Peyer's patch (tissue), 4 donors: ENCODE measurements around the gene RAD54L. TPM values are rescaled to one million over a fixed set of nuclear protein-coding genes. Genes with fewer than 3 reads are reported as not detected.
A peak's percentile ranks its signal among the peaks of the same experiment; 100 is the strongest.
"Not testable (repeated sequence)": the region's sequence is repeated elsewhere in the genome, so short reads cannot be mapped to it uniquely, and the experiment has no call there.

Source experiments
- DNase-seq, 3 donors: peaks; one replicate each; pipeline ENCODE4 v3.0.0-alpha.2; 2017 to 2019
- H3K27ac ChIP-seq, 4 donors: fragments of 200-600 bp; sonication (generic); one replicate each; pipeline ENCODE4 v1.5.1; 2016 to 2019
- H3K27me3 ChIP-seq, 2 donors: fragments of 200-600 bp; sonication (generic); one replicate each; pipeline ENCODE4 v1.5.1; 2019
- H3K36me3 ChIP-seq, 3 donors: fragments of 200-600 bp; sonication (generic); one replicate each; pipeline ENCODE4 v1.5.1; 2016 to 2019
- H3K4me1 ChIP-seq, 4 donors: fragments of 200-600 bp; sonication (generic); one replicate each; pipeline ENCODE4 v1.5.1; 2016 to 2019
- H3K4me3 ChIP-seq, 4 donors: fragments of 200-600 bp; sonication (generic); 1 replicate in 3 of 4; 2 replicates in 1 of 4; pipeline ENCODE4 v1.5.1; 2016 to 2019; ENCODE audit warnings: mild to moderate bottlenecking in 1 of 4
- H3K9me3 ChIP-seq, 4 donors: fragments of 200-600 bp; sonication (generic); one replicate each; pipeline ENCODE4 v1.5.1; 2016 to 2019; ENCODE audit warnings: mild to moderate bottlenecking in 1 of 4
- POLR2A ChIP-seq, 2 donors: fragments of 450-650 bp; IDR thresholded peaks; one replicate each; pipeline ENCODE4 v1.5.1; 2017; ENCODE audit warnings: antibody characterized with exemption in 2 of 2, mild to moderate bottlenecking in 2 of 2, moderate library complexity in 2 of 2
- total RNA-seq, 4 donors: library from RNA; depleted of rRNA; stranded (reverse); fragments of >200 nt; gene quantifications; one replicate each; pipeline ENCODE4 v1.1.0, GENCODE V29; 2016
- TF ChIP-seq, protein P1 (sequence below), 6 experiments: fragments of 450-650 bp in 4 of 6; fragments of 200-600 bp in 2 of 6; sonication (generic) in 1 of 6; IDR thresholded peaks; one replicate each; pipeline ENCODE4 v1.5.1; 2017 to 2019; ENCODE audit warnings: antibody characterized with exemption in 6 of 6, mild to moderate bottlenecking in 3 of 6, moderate library complexity in 1 of 6

The RAD54L gene
- total RNA-seq, 4 donors from 2014 or later: 3.9 to 71.8 (median 10.3) TPM

DNA sequence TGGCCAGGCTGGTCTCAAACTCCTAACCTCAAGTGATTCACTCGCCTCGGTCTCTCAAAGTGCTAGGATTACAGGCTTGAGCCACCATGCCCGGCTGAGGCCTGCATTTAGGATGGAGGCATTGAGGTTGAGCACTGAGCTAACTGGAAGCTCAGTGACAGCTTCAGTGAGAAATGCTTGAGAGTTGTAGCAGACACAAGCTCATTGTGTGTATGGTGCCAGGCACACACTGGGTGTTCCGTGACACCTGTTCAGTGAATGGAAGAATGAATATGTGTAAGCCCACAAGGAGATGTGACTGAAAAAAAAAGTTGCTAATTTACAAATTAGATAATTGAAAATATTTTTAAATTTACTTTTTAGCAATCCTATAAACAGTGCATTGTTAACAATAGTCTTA, 22.6 kb upstream of the RAD54L start:
- no peaks in the 10 kb centered on the region for H3K4me1 ChIP-seq
- TF ChIP-seq POLR2A (IDR thresholded peaks at IDR 0.05): no peak
- TF ChIP-seq, protein P1, sequence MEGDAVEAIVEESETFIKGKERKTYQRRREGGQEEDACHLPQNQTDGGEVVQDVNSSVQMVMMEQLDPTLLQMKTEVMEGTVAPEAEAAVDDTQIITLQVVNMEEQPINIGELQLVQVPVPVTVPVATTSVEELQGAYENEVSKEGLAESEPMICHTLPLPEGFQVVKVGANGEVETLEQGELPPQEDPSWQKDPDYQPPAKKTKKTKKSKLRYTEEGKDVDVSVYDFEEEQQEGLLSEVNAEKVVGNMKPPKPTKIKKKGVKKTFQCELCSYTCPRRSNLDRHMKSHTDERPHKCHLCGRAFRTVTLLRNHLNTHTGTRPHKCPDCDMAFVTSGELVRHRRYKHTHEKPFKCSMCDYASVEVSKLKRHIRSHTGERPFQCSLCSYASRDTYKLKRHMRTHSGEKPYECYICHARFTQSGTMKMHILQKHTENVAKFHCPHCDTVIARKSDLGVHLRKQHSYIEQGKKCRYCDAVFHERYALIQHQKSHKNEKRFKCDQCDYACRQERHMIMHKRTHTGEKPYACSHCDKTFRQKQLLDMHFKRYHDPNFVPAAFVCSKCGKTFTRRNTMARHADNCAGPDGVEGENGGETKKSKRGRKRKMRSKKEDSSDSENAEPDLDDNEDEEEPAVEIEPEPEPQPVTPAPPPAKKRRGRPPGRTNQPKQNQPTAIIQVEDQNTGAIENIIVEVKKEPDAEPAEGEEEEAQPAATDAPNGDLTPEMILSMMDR (IDR thresholded peaks at IDR 0.05): no peak
- H3K4me3 ChIP-seq: no peak overlapping the region
- no peaks in the 10 kb centered on the region for H3K9me3 ChIP-seq
- no peaks in the 10 kb centered on the region for H3K36me3 ChIP-seq
- H3K27ac ChIP-seq: no peak overlapping the region
- DNase-seq: no peak
- H3K27me3 ChIP-seq: no peaks in the 10 kb centered on the region

DNA sequence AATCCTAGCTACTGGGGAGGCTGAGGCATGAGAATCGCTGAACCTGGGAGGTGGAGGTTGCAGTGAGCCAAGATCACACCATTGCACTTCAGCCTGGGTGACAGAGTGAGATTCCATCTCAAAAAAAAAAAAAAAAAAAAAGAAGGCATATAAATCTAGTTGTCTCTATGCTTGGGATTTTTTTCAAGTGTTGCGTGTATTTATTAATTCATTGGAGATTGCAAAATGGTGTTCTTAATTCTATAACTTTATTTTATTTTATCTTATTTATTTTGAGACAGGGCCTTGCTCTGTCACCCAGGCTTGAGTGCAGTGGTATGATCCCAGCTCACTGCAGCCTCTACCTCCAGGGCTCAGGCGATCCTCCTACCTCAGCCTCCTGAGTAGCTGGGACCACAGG, 16.3 kb upstream of the RAD54L start:
- H3K9me3 ChIP-seq, H3K4me1 ChIP-seq, DNase-seq, H3K27me3 ChIP-seq, H3K36me3 ChIP-seq, H3K4me3 ChIP-seq, H3K27ac ChIP-seq: not testable (repeated sequence)

DNA sequence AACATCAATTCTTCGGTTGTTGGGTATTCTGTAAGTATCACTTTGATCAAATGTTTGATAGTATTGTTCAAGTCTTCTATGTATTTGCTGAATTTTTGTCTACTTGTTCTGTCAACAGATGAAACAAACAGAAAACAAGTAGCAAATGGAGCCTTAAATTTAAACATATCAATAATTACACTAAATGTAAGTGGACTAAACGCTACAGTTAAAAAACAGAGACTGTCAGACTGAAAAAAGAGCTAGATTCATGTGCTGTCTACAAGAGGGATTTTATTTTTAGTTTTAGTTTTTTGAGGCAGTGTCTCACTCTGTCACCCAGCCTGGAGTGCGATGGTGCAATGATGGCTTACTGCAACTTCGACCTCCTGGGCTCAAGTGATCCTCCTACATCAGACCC, 10.7 kb upstream of the RAD54L start:
- no peak for DNase-seq
- TF ChIP-seq, protein P1 (IDR thresholded peaks at IDR 0.05): no peak
- no peak for TF ChIP-seq POLR2A (IDR thresholded peaks at IDR 0.05)
- peaks cover 0 to 7% (median 0%) of the 10 kb centered on the region in 4 donors for H3K9me3 ChIP-seq

DNA sequence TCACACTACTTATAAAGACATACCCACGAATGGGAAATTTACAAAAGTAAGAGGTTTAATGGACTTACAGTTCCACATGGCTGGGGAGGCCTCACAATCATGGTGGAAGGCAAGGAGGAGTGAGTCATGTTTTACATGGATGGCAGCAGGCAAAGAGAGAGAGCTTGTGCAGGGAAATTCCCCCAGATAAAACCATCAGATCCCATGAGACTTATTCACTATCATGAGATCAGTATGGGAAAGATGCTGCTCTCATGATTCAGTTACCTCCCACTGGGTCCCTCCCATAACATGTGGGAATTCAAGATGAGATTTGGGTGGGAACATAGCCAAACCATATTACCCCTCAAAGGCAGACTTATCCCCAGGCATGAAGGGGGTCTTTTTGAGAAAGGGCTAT, 8.7 kb upstream of the RAD54L start:
- H3K9me3 ChIP-seq, H3K27me3 ChIP-seq, H3K4me1 ChIP-seq, H3K4me3 ChIP-seq, H3K27ac ChIP-seq, DNase-seq, H3K36me3 ChIP-seq: not testable (repeated sequence)

More for the DNA sequence above, 10.7 kb upstream of the RAD54L start:
- Histone ChIP-seq H3K4me3 (no peak overlapping the region), H3K36me3 (no peaks in the 10 kb centered on the region), H3K27me3 (no peaks in the 10 kb centered on the region), H3K4me1 (no peaks in the 10 kb centered on the region), H3K27ac (no peak overlapping the region)

DNA sequence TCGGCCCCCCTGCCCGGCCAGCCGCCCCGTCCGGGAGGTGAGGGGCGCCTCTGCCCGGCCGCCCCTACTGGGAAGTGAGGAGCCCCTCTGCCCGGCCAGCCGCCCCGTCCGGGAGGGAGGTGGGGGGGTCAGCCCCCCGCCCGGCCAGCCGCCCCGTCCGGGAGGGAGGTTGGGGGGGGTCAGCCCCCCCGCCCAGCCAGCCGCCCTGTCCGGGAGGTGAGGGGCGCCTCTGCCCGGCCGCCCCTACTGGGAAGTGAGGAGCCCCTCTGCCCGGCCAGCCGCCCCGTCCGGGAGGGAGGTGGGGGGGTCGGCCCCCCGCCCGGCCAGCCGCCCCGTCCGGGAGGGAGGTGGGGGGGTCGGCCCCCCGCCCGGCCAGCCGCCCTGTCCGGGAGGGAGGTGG, 5.8 kb upstream of the RAD54L start:
- not testable (repeated sequence) for H3K4me1 ChIP-seq, H3K36me3 ChIP-seq, H3K27me3 ChIP-seq, DNase-seq, H3K9me3 ChIP-seq, H3K27ac ChIP-seq, H3K4me3 ChIP-seq

DNA sequence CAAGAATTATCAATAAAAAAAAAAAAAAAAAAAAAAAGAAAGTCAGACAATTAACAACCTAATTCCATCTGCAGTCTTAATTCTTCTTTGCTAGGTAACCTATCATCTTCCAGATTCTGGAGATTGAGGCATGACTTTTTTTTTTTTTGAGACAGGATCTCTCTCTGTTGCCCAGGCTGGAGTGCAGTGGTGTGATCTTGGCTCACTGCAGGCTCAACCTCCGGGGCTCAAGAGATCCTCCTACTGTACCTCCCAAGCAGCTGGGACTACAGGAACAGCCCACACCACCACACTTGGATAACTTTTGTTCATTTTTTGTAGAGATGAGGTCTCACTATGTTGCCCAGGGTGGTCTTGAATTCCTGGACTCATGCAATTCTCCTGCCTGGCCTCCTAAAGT, 4.6 kb upstream of the RAD54L start:
- no peak for TF ChIP-seq POLR2A (IDR thresholded peaks at IDR 0.05)
- TF ChIP-seq, protein P1 (IDR thresholded peaks at IDR 0.05): no peak
- peaks cover 0 to 9% (median under 1%) of the 10 kb centered on the region in 4 donors for H3K4me1 ChIP-seq
- no peak for DNase-seq

DNA sequence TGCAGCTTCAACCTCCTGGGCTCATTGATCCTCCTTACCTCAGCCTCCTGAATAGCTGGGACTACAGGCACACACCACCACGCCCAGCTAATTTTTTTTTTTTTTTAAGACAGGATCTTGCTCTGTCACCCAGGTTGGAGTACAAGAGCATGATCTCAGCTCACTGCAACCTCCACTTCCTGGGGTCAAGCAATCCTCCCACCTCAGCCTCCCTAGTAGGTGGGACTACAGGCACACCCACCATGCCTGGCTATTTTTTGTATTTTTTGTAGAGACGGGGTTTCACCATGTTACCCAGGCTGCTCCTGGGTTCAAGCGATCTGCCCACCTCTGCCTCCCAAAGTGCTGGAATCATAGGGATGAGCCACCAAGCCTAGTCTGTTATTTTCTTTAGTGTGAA, 3.7 kb upstream of the RAD54L start:
- H3K27me3 ChIP-seq, H3K9me3 ChIP-seq, DNase-seq, H3K4me3 ChIP-seq, H3K36me3 ChIP-seq, H3K27ac ChIP-seq: not testable (repeated sequence)
- peaks cover 0 to 15% (median 3%) of the 10 kb centered on the region in 4 donors for H3K4me1 ChIP-seq

More for the DNA sequence above, 4.6 kb upstream of the RAD54L start:
- H3K36me3 ChIP-seq: no peaks in the 10 kb centered on the region
- H3K27ac ChIP-seq: no peak overlapping the region
- H3K27me3 ChIP-seq: no peaks in the 10 kb centered on the region
- H3K4me3 ChIP-seq: no peak overlapping the region
- no peaks in the 10 kb centered on the region for H3K9me3 ChIP-seq

DNA sequence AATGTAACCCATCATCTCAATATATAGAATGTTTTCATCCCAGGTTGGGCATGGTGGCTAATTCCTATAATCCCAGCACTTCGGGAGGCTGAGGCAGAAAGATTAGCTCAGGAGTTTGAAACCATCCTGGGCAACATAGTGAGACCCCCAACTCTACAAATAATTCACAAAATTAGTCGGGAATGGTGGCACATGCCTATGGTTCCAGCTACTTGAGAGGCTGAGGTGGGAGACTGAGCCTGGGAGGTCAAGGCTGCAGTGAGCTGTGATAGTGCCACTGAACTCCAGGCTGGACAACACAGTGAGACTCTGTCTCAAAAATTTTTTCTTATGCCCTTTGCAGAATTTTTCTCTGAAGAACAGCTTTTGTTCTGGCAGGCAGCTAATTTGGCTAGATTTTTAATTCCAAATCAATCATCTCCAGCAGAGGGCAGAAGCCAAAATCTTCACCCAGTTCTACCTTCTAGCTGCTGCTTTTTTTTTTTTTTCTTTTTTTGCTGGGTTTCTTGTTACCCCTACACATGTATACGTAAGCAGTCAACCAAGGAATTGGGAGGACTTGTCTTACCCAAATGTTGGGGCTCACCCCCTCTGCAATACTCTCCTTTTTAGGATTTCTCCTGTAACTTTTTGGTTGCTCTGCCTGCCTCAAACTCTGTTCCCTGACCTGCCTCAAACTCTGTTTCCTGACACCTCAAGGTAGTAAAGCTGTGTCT, 2.7 kb upstream of the RAD54L start:
- Histone ChIP-seq H3K36me3 (no peaks in the 10 kb centered on the region), H3K4me1 (peaks cover 0 to 15% (median 3%) of the 10 kb centered on the region in 4 donors), H3K27me3 (no peaks in the 10 kb centered on the region), H3K27ac (no peak overlapping the region), H3K9me3 (no peaks in the 10 kb centered on the region), H3K4me3 (no peak overlapping the region)
- no peak for TF ChIP-seq POLR2A (IDR thresholded peaks at IDR 0.05)
- TF ChIP-seq, protein P1 (IDR thresholded peaks at IDR 0.05): peak in 3 of 6 experiments; percentile 14 to 29 (median 18)
- DNase-seq: no peak

DNA sequence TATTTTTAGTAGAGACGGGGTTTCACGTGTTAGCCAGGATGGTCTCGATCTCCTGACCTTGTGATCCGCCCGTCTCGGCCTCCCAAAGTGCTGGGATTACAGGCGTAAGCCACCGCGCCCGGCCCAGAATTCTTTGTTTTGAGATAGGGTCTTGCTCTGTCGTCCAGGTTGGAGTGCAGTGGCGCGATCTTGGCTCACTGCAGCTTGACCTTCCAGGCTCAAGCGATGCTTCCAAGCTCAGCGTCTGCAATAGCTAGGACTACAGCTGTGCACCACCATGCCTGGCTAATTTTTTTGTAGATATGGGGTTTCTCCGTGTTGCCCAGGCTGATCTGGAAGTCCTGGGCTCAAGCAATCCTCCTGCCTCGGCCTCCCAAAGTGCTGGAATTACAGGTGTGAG, 1.4 kb upstream of the RAD54L start:
- not testable (repeated sequence) for H3K27me3 ChIP-seq, H3K36me3 ChIP-seq, H3K27ac ChIP-seq, H3K9me3 ChIP-seq, DNase-seq, H3K4me3 ChIP-seq
- peaks cover 0 to 15% (median 3%) of the 10 kb centered on the region in 4 donors for H3K4me1 ChIP-seq
